Smooth muscle cell (in vitro differentiated cells): ENCODE data around the gene SASH3. TPM values are rescaled to one million over a fixed set of nuclear protein-coding genes. Genes with fewer than 3 reads are reported as not detected.

Source experiments
- DNase-seq: peaks from one replicate; lab custom pipeline; 2025; ENCODE audit not compliant: unreplicated experiment; lab: John Stamatoyannopoulos, UW
- H2AFZ ChIP-seq: fragments of 200-600 bp; sonication (generic); 2 replicates; pipeline ENCODE4 v1.6.0; 2016; ENCODE audit warnings: antibody characterized with exemption, low read depth, mild to moderate bottlenecking
- H3F3A ChIP-seq: fragments of 200-600 bp; sonication (generic); 2 replicates; pipeline ENCODE4 v1.6.0; 2017; ENCODE audit warnings: antibody characterized with exemption, low read depth
- H3K27ac ChIP-seq: fragments of 200-600 bp; sonication (generic); 2 replicates; pipeline ENCODE4 v1.5.1; 2016; ENCODE audit warnings: low read depth, mild to moderate bottlenecking
- H3K27me3 ChIP-seq: fragments of 200-600 bp; sonication (generic); 2 replicates; pipeline ENCODE4 v1.6.1; 2016; ENCODE audit warnings: low read depth, mild to moderate bottlenecking
- H3K36me3 ChIP-seq: fragments of 200-600 bp; sonication (generic); 2 replicates; pipeline ENCODE4 v1.5.1; 2016; ENCODE audit warnings: low read depth
- H3K4me1 ChIP-seq: fragments of 200-600 bp; sonication (generic); 2 replicates; pipeline ENCODE4 v1.5.1; 2016; ENCODE audit warnings: low read depth
- H3K4me2 ChIP-seq: fragments of 200-600 bp; sonication (generic); 2 replicates; pipeline ENCODE4 v1.6.0; 2016; ENCODE audit warnings: mild to moderate bottlenecking
- H3K4me3 ChIP-seq: fragments of 200-600 bp; sonication (generic); 2 replicates; pipeline ENCODE4 v1.5.1; 2016; ENCODE audit warnings: mild to moderate bottlenecking
- H3K79me2 ChIP-seq: fragments of 200-600 bp; sonication (generic); 2 replicates; pipeline ENCODE4 v1.6.0; 2016; ENCODE audit warnings: low read depth, mild to moderate bottlenecking
- H3K9ac ChIP-seq: fragments of 200-600 bp; sonication (generic); 2 replicates; pipeline ENCODE4 v1.6.0; 2016; ENCODE audit warnings: low read depth
- H3K9me3 ChIP-seq: fragments of 200-600 bp; sonication (generic); replicated peaks from 2 replicates; pipeline ENCODE4 v1.5.1; 2016; ENCODE audit warnings: low read depth
- H4K20me1 ChIP-seq: fragments of 200-600 bp; sonication (generic); 2 replicates; pipeline ENCODE4 v1.6.0; 2016; ENCODE audit warnings: low read depth
- CTCF ChIP-seq: fragments of 200-600 bp; sonication (generic); IDR thresholded peaks from 2 replicates; pipeline ENCODE4 v1.5.1; 2017; ENCODE audit warnings: borderline replicate concordance, mild to moderate bottlenecking, antibody characterized with exemption; ENCODE audit not compliant: insufficient read depth, poor library complexity, severe bottlenecking
- WGBS: methylation state at CpG from one replicate; pipeline ENCODE4 v1.1.7; 2016; ENCODE audit warnings: low lambda C conversion rate; 5-methylcytosine and 5-hydroxymethylcytosine counted together
- polyA plus RNA-seq: library from polyadenylated mRNA; unstranded; fragments of >200 nt; fragmentation: Nextera tagmentation; extraction: Ambion mirVana; gene quantifications from 2 replicates; pipeline ENCODE4 v1.2.1, GENCODE V29; 2016
- total RNA-seq: library from RNA; depleted of rRNA; stranded (reverse); fragments of >200 nt; gene quantifications from 2 replicates; pipeline ENCODE4 v1.2.3, GENCODE V29; 2014

Gene SASH3
- total and polyA plus RNA-seq, 2 experiments from 2014 or later: not detected

DNA sequence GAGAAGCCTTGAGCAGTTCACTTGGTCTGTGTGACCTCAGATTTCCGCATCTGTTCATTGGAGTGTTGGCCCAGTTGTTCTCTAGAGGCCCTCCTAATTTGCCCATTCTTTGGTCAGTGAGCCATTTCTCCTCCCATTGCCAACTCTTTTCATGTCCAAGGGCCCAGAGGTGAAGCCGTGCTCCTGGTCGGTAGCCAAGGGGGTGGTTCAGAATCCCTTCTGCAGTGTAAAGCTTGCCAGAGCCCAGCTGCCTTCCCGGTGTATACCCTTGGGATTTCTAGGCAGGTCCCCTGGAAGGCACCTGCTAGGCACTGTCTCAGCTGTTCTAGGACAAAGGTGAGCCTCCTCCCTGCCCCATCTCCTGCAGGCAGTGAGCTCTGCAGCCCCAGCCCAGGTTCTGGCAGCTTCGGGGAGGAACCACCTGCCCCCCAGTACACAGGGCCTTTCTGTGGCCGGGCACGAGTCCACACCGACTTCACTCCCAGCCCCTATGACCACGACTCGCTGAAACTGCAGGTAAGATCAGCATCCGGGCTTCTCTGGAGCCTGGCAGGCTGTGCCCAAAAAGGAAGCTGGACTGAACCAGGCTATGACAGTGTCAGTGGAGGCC, 12.3 kb downstream of the SASH3 start:
- no peaks in the 10 kb centered on the region for H3K4me1 ChIP-seq
- H3K36me3 ChIP-seq: no peaks in the 10 kb centered on the region
- H3K9me3 ChIP-seq: no peaks in the 10 kb centered on the region
- H3K4me2 ChIP-seq: no peak overlapping the region
- DNase-seq: no peak
- H4K20me1 ChIP-seq: no peaks in the 10 kb centered on the region
- no peaks in the 10 kb centered on the region for H3F3A ChIP-seq
- no peak overlapping the region for H3K9ac ChIP-seq
- no peak overlapping the region for H3K27ac ChIP-seq
- H2AFZ ChIP-seq: no peak overlapping the region
- no peak for TF ChIP-seq CTCF
- WGBS: 87% methylated on average over 11 of the region's 11 CpGs
- H3K79me2 ChIP-seq: no peaks in the 10 kb centered on the region
- H3K4me3 ChIP-seq: no peak overlapping the region
- no peaks in the 10 kb centered on the region for H3K27me3 ChIP-seq

DNA sequence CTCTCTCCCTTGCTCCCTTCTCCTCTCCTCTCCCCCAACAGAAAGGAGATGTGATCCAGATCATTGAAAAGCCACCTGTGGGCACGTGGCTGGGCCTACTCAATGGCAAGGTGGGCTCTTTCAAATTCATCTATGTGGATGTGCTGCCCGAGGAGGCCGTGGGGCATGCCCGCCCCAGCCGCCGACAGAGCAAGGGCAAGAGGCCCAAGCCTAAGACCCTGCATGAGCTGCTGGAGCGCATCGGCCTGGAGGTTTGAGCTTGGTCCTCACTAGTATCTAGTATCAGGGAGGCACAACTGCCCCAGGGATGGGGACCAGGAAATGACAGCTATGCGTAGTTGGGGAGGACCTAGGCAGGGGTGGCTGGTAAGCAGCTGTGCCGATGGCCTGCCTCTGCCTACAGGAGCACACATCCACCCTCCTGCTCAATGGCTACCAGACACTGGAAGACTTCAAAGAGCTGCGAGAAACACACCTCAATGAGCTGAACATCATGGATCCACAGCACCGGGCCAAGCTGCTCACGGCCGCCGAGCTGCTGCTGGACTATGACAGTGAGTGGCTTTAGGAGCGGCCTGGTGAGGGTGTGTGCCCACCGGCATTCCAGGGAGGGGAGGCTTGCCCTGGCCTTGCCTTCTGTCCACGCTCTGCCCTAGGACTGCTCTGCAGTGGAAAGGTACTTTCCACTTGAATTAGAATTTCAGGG, 13.0 kb downstream of the SASH3 start:
- no peaks in the 10 kb centered on the region for H3F3A ChIP-seq
- no peak for TF ChIP-seq CTCF
- H2AFZ ChIP-seq: no peak overlapping the region
- no peaks in the 10 kb centered on the region for H3K79me2 ChIP-seq
- no peaks in the 10 kb centered on the region for H3K27me3 ChIP-seq
- H3K4me1 ChIP-seq: no peaks in the 10 kb centered on the region
- no peaks in the 10 kb centered on the region for H4K20me1 ChIP-seq
- no peaks in the 10 kb centered on the region for H3K36me3 ChIP-seq
- no peak overlapping the region for H3K4me2 ChIP-seq
- H3K27ac ChIP-seq: no peak overlapping the region
- H3K9me3 ChIP-seq: no peaks in the 10 kb centered on the region
- no peak overlapping the region for H3K9ac ChIP-seq
- no peak for DNase-seq
- WGBS: 87% methylated on average over 18 of the region's 18 CpGs
- H3K4me3 ChIP-seq: no peak overlapping the region

GRCh38 chrX:129793604-129794191, 13.9 kb downstream of the SASH3 start:
- 88% methylated on average over 19 of the region's 20 CpGs for WGBS
- H3K27me3 ChIP-seq: no peaks in the 10 kb centered on the region
- H2AFZ ChIP-seq: no peak overlapping the region
- H3K36me3 ChIP-seq: no peaks in the 10 kb centered on the region
- no peak overlapping the region for H3K4me2 ChIP-seq
- no peak overlapping the region for H3K4me3 ChIP-seq
- H3K9ac ChIP-seq: no peak overlapping the region
- no peaks in the 10 kb centered on the region for H4K20me1 ChIP-seq
- no peaks in the 10 kb centered on the region for H3K79me2 ChIP-seq
- H3K9me3 ChIP-seq: no peaks in the 10 kb centered on the region
- DNase-seq: no peak
- H3F3A ChIP-seq: no peaks in the 10 kb centered on the region
- H3K27ac ChIP-seq: no peak overlapping the region
- no peaks in the 10 kb centered on the region for H3K4me1 ChIP-seq
- TF ChIP-seq CTCF: no peak

- no peak for TF ChIP-seq CTCF
- Histone ChIP-seq H3K27me3 (no peaks in the 10 kb centered on the region), H3K4me1 (no peaks in the 10 kb centered on the region), H2AFZ (no peak overlapping the region), H4K20me1 (no peaks in the 10 kb centered on the region), H3K9me3 (no peaks in the 10 kb centered on the region), H3K36me3 (no peaks in the 10 kb centered on the region), H3K79me2 (no peaks in the 10 kb centered on the region), H3K9ac (no peak overlapping the region), H3F3A (no peaks in the 10 kb centered on the region), H3K4me3 (no peak overlapping the region), H3K27ac (no peak overlapping the region), H3K4me2 (no peak overlapping the region)
- DNase-seq: no peak
- 91% methylated on average over 1 of the region's 1 CpG for WGBS
These were observed 15.8 kb downstream of the SASH3 start for GRCh38 chrX:129795584-129795983.
